Measurements from ENCODE around the gene KCNAB1. TPM values are rescaled to one million over a fixed set of nuclear protein-coding genes. Genes with fewer than 3 reads are reported as not detected.

KCNAB1 gene
- total and polyA plus RNA-seq, 10 of the 15 experiments (the other 5 are each of a cell fraction or from before 2014, with no cell fraction given): 0.11 to 0.69 (median 0.43) TPM; not detected in 6

DNA sequence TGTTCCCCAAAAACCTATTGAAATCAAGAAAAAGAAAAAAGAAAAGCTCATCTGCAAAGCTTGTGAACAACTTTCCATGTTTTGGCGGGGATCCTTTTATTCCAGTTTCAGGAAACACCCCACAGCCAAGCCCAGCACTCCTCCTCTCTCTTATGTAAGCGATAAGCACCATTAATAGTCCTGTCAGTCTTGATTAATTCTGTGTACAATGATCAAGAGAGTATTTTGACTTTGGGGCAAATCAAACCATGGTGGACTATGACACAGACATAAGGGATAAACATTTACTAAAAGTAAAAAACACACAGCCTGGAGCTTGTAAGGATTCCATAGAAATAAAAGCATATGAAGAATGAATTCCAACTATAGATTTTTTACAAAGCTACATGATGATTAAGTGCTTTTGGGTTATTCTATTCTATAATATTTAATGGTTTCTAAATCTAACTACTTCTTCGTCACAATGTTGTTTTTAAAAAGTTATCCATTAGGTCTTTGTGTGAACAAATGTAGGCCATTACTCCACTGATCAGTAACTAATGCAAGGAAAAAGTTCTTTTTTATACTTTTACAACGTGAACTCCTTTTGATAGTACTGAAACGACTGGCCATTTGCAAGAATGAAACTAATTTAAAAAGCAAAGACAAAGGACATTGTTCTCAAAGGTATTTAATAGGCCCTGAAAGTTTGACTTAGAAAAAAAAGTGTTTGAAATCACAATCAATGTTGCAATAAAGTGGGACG, 106.5 kb downstream of the KCNAB1 start:
- CTCF ChIA-PET: interaction anchor here (1.1 to 1.2 kb wide), 2 partner anchors 8 to 11 kb away, joined by 3 read pairs; no protein-coding TSS in a partner anchor
- intact Hi-C loops (cut with micrococcal nuclease; ENCODE audit: unreplicated experiment) (no loop called here), in situ Hi-C loops (cut with MboI) (no loop called here)
- H3K27me3 ChIP-seq (replicated peaks in 1 of 2; ENCODE audit: control insufficient read depth in 2 of 2, insufficient read depth in 2 of 2, low read length in 1 of 2): no peaks in the 10 kb centered on the region; a peak in 1 of 4 replicates
- no peak overlapping the region for H3K4me2 ChIP-seq (ENCODE audit: control insufficient read depth, insufficient read depth)
- H3K9ac ChIP-seq (ENCODE audit: control insufficient read depth, insufficient read depth, low read length): no peak overlapping the region
- H3K4me1 ChIP-seq (ENCODE audit: control insufficient read depth, insufficient read depth, low read length): no peaks in the 10 kb centered on the region
- DNase-seq (ENCODE audit: low read depth, low spot score): no peak
- SMC1A ChIA-PET (ENCODE audit: uncharacterized antibody, unreplicated experiment): interaction anchor here (0.7 to 1.2 kb wide), 3 partner anchors 13 to 84 kb away, joined by 3 to 4 read pairs (median 4); no protein-coding TSS in a partner anchor
- POLR2A ChIA-PET: no interaction called here
- no peaks in the 10 kb centered on the region for H4K20me1 ChIP-seq (ENCODE audit: control insufficient read depth, insufficient read depth)
- no peak for ATAC-seq
- TF ChIP-seq ZNF687 (IDR thresholded peaks at IDR 0.05): no peak
- H3K36me3 ChIP-seq (ENCODE audit: control insufficient read depth in 2 of 2, insufficient read depth in 2 of 2, low read length in 1 of 2): no peaks in the 10 kb centered on the region
- BruUV-seq (replicated peaks): no TSS peak
- FAIRE-seq: no peak
- H3K4me3 ChIP-seq: no peak overlapping the region
- no peak overlapping the region for H2AFZ ChIP-seq (ENCODE audit: control insufficient read depth, low read depth, low read length)
- no peaks in the 10 kb centered on the region for H3K9me3 ChIP-seq (replicated peaks; ENCODE audit: control insufficient read depth, insufficient read depth, low read length)
- H3K27ac ChIP-seq (ENCODE audit: control insufficient read depth, insufficient read depth): no peak overlapping the region
- 28% methylated on average over 6 of the region's 6 CpGs for WGBS (ENCODE audit: insufficient coverage, insufficient replicate concordance, low lambda C conversion rate, missing lambda C conversion rate)
- no peaks in the 10 kb centered on the region for H3K79me2 ChIP-seq (ENCODE audit: control insufficient read depth, insufficient read depth, low read length)
- RAD21 ChIA-PET (ENCODE audit: unreplicated experiment): no interaction called here

GRCh38 chr3:156227704-156228103, 107.3 kb downstream of the KCNAB1 start:
- 14% methylated on average over 6 of the region's 6 CpGs for WGBS (ENCODE audit: insufficient coverage, insufficient replicate concordance, low lambda C conversion rate, missing lambda C conversion rate)
- Histone ChIP-seq H3K27me3 (replicated peaks in 1 of 2; ENCODE audit: control insufficient read depth in 2 of 2, insufficient read depth in 2 of 2, low read length in 1 of 2) (no peaks in the 10 kb centered on the region; a peak in 1 of 4 replicates), H3K36me3 (ENCODE audit: control insufficient read depth in 2 of 2, insufficient read depth in 2 of 2, low read length in 1 of 2) (no peaks in the 10 kb centered on the region), H3K9me3 (replicated peaks; ENCODE audit: control insufficient read depth, insufficient read depth, low read length) (no peaks in the 10 kb centered on the region), H2AFZ (ENCODE audit: control insufficient read depth, low read depth, low read length) (no peak overlapping the region), H3K27ac (ENCODE audit: control insufficient read depth, insufficient read depth) (no peak overlapping the region), H3K4me3 (no peak overlapping the region), H3K4me2 (ENCODE audit: control insufficient read depth, insufficient read depth) (no peak overlapping the region), H3K4me1 (ENCODE audit: control insufficient read depth, insufficient read depth, low read length) (no peaks in the 10 kb centered on the region), H3K9ac (ENCODE audit: control insufficient read depth, insufficient read depth, low read length) (no peak overlapping the region), H3K79me2 (ENCODE audit: control insufficient read depth, insufficient read depth, low read length) (no peaks in the 10 kb centered on the region), H4K20me1 (ENCODE audit: control insufficient read depth, insufficient read depth) (no peaks in the 10 kb centered on the region)
- ChIA-PET CTCF (no interaction called here), RAD21 (ENCODE audit: unreplicated experiment) (no interaction called here), SMC1A (ENCODE audit: uncharacterized antibody, unreplicated experiment) (no interaction called here), POLR2A (no interaction called here)
- intact Hi-C loops (cut with micrococcal nuclease; ENCODE audit: unreplicated experiment) (no loop called here), in situ Hi-C loops (cut with MboI) (no loop called here)
- no peak for TF ChIP-seq RCOR1 (conservative IDR thresholded peaks at IDR 0.05; ENCODE audit: low read depth, low read length)
- DNase-seq (ENCODE audit: low read depth, low spot score): no peak
- no TSS peak for BruUV-seq (replicated peaks)
- no peak for FAIRE-seq
- ATAC-seq: no peak
